PC-3 (cell line): ENCODE results near the gene SLC38A8. TPM values are rescaled to one million over a fixed set of nuclear protein-coding genes. Genes with fewer than 3 reads are reported as not detected.

Source experiments
- ATAC-seq: fragments of 200-7000 bp; cut with Tn5 transposase; 2 replicates; pipeline ENCODE4 v1.9.1; 2020; ENCODE audit warnings: mild to moderate bottlenecking, moderate library complexity
- BruUV-seq: library from RNA; stranded (reverse); fragments of 400-500 nt; replicated peaks from 2 replicates; lab custom pipeline; 2021; lab: Mats Ljungman, UMichigan
- CTCF ChIA-PET: fragments of 300-600 bp; sonication (Branson Sonifier 250); formaldehyde crosslinking; loops from one replicate; lab custom pipeline; 2022; ENCODE audit warnings: antibody characterized with exemption; lab: Charles Lee
- POLR2A ChIA-PET: fragments of 300-600 bp; sonication (Branson Sonifier 250); formaldehyde crosslinking; loops from one replicate; lab custom pipeline; 2022; ENCODE audit warnings: antibody characterized with exemption; ENCODE audit not compliant: unreplicated experiment; lab: Charles Lee
- DNase-seq: peaks from one replicate; pipeline ENCODE4 v3.0.0-alpha.2; 2015
- H2AFZ ChIP-seq: fragments of 300-600 bp; sonication (generic); 2 replicates; pipeline ENCODE4 v1.6.0; 2016; ENCODE audit warnings: antibody characterized with exemption, low read length
- H3F3A ChIP-seq: fragments of 300-600 bp; sonication (generic); one replicate; pipeline ENCODE4 v1.6.0; 2017; ENCODE audit warnings: antibody characterized with exemption, low read length, control low read depth, mild to moderate bottlenecking; ENCODE audit not compliant: unreplicated experiment
- H3K27ac ChIP-seq: fragments of 300-600 bp; sonication (generic); 2 replicates; pipeline ENCODE4 v1.5.1; 2016; ENCODE audit warnings: mild to moderate bottlenecking, low read length
- H3K27me3 ChIP-seq: fragments of 300-600 bp; sonication (generic); 2 replicates; pipeline ENCODE4 v1.6.1; 2016; ENCODE audit warnings: low read length, mixed read lengths
- H3K36me3 ChIP-seq: fragments of 300-600 bp; sonication (generic); 2 replicates; pipeline ENCODE4 v1.6.1; 2016; ENCODE audit warnings: low read depth, mixed run types, low read length, mixed read lengths
- H3K4me1 ChIP-seq: fragments of 300-600 bp; sonication (generic); 2 replicates; pipeline ENCODE4 v1.5.1; 2016; ENCODE audit warnings: low read length; ENCODE audit not compliant: insufficient read depth
- H3K4me2 ChIP-seq: fragments of 300-600 bp; sonication (generic); 2 replicates; pipeline ENCODE4 v1.6.0; 2016; ENCODE audit warnings: low read length
- H3K4me3 ChIP-seq: fragments of 300-600 bp; sonication (generic); 2 replicates; pipeline ENCODE4 v1.5.1; 2016; ENCODE audit warnings: mild to moderate bottlenecking, low read length, mixed read lengths
- H3K79me2 ChIP-seq: fragments of 300-600 bp; sonication (generic); 2 replicates; pipeline ENCODE4 v1.6.1; 2017; ENCODE audit warnings: low read length, mixed read lengths
- H3K9ac ChIP-seq: fragments of 300-600 bp; sonication (generic); 2 replicates; pipeline ENCODE4 v1.6.0; 2016; ENCODE audit warnings: mild to moderate bottlenecking, low read length
- H3K9me2 ChIP-seq: fragments of 300-600 bp; sonication (generic); replicated peaks from 2 replicates; pipeline ENCODE4 v1.6.1; 2016; ENCODE audit warnings: mixed run types, low read length, mixed read lengths
- H3K9me3 ChIP-seq: fragments of 300-600 bp; sonication (generic); 2 replicates; pipeline ENCODE4 v1.6.1; 2016; ENCODE audit warnings: low read length, mixed read lengths
- H4K20me1 ChIP-seq: fragments of 300-600 bp; sonication (generic); 2 replicates; pipeline ENCODE4 v1.6.1; 2016; ENCODE audit warnings: low read length, mixed read lengths
- CTCF ChIP-seq: fragments of 300-600 bp; sonication (generic); conservative IDR thresholded peaks from 2 replicates; pipeline ENCODE4 v1.5.1; 2017; ENCODE audit warnings: antibody characterized with exemption, low read depth, mild to moderate bottlenecking, low read length
- EZH2 ChIP-seq: fragments of 300-600 bp; sonication (generic); IDR thresholded peaks from one replicate; pipeline ENCODE4 v1.6.1; 2017; ENCODE audit warnings: antibody characterized with exemption, mild to moderate bottlenecking, low read length; ENCODE audit not compliant: unreplicated experiment
- EZH2phosphoT487 ChIP-seq: fragments of 300-600 bp; sonication (generic); IDR thresholded peaks from 2 replicates; pipeline ENCODE4 v1.6.1; 2018; ENCODE audit warnings: mild to moderate bottlenecking, antibody characterized with exemption, low read length, borderline replicate concordance
- intact Hi-C: fragments of 100-400 bp; cut with micrococcal nuclease; formaldehyde crosslinking; loops from 2 replicates; pipeline ENCODE4 v1.9.0; 2023
- total RNA-seq: library from RNA; depleted of rRNA; stranded (reverse); fragments of >200 nt; gene quantifications from 2 replicates; pipeline ENCODE4 v1.2.3, GENCODE V29; 2014

SLC38A8 gene
- total RNA-seq, 1 experiment from 2014 or later: not detected

GRCh38 chr16:84061236-84061819 is 18.7 kb upstream of the SLC38A8 start:
- Histone ChIP-seq H3K27me3 (no peaks in the 10 kb centered on the region), H3K36me3 (peaks cover 25% of the 10 kb centered on the region; the same call in 1 of the 2 replicates), H3K4me2 (no peak overlapping the region), H3K9ac (no peak overlapping the region), H3K9me3 (no peaks in the 10 kb centered on the region), H3F3A (no peaks in the 10 kb centered on the region), H3K4me3 (no peak overlapping the region), H2AFZ (no peak overlapping the region), H3K27ac (no peak overlapping the region), H4K20me1 (no peaks in the 10 kb centered on the region), H3K9me2 (no peaks in the 10 kb centered on the region), H3K79me2 (no peaks in the 10 kb centered on the region), H3K4me1 (no peaks in the 10 kb centered on the region)
- no peak for DNase-seq
- POLR2A ChIA-PET: no interaction called here
- no peak for ATAC-seq
- CTCF ChIA-PET: no interaction called here
- TF ChIP-seq EZH2phosphoT487 (no peak), EZH2 (no peak), CTCF (no peak)
- intact Hi-C loops: loop anchor here (5.0 kb wide), 1 partner anchor 104 kb away; no protein-coding TSS in a partner anchor
- BruUV-seq: no TSS peak

- Histone ChIP-seq H2AFZ (no peak overlapping the region), H3K27ac (no peak overlapping the region), H3K4me3 (no peak overlapping the region), H3K4me1 (no peaks in the 10 kb centered on the region), H4K20me1 (no peaks in the 10 kb centered on the region), H3K27me3 (no peaks in the 10 kb centered on the region), H3K9me2 (no peaks in the 10 kb centered on the region), H3K79me2 (no peaks in the 10 kb centered on the region), H3K36me3 (peaks cover 22% of the 10 kb centered on the region; the same call in 1 of the 2 replicates), H3K4me2 (no peak overlapping the region), H3F3A (no peaks in the 10 kb centered on the region), H3K9me3 (no peaks in the 10 kb centered on the region), H3K9ac (no peak overlapping the region)
- no TSS peak for BruUV-seq
- POLR2A ChIA-PET: no interaction called here
- intact Hi-C loops: loop anchor here (5.0 kb wide), 1 partner anchor 103 kb away; no protein-coding TSS in a partner anchor
- ATAC-seq (no peak), DNase-seq (no peak)
- CTCF ChIA-PET: no interaction called here
- TF ChIP-seq EZH2 (no peak), CTCF (no peak), EZH2phosphoT487 (no peak)
Measured at GRCh38 chr16:84059946-84060901, 17.6 kb upstream of the SLC38A8 start.
